ENCODE measurements around the gene INAFM2.

- TF ChIP-seq EZH2 (IDR thresholded peaks at IDR 0.05; ENCODE audit: borderline replicate concordance, low read length) = no peak
- TF ChIP-seq CTCF (conservative IDR thresholded peaks at IDR 0.05 in 1 of 2, IDR thresholded peaks at IDR 0.05 in 1 of 2; ENCODE audit: extremely low read depth in 1 of 2, insufficient read depth in 1 of 2, low read depth in 1 of 2, low read length in 2 of 2) = peak; percentile 82 to 93
These were observed 2.5 kb upstream of the INAFM2 start for GRCh38 chr15:40320931-40321371.

Measured in mammary epithelial cell (primary cell).